SK-N-SH treated with all-trans-retinoic acid at 6 μM for 48 hours (cell line): Measurements from ENCODE around the gene SLC47A2.

Experiments used
- ATAC-seq: fragments of 200-7000 bp; cut with Tn5 transposase; 3 replicates; pipeline ENCODE4 v1.9.1; 2020; ENCODE audit warnings: mild to moderate bottlenecking, moderate library complexity
- ARNTL ChIP-seq: fragments of 450-650 bp; formaldehyde crosslinking; IDR thresholded peaks from 2 replicates; pipeline ENCODE4 v1.5.0; 2020; ENCODE audit warnings: low read depth, mild to moderate bottlenecking, moderate library complexity, borderline replicate concordance
- BACH2 ChIP-seq: fragments of 250-450 bp; sonication (Bioruptor Pico); IDR thresholded peaks from 2 replicates; pipeline ENCODE4 v1.9.0; 2021; ENCODE audit warnings: mild to moderate bottlenecking, borderline replicate concordance
- CREB5 ChIP-seq: fragments of 250-450 bp; sonication (Bioruptor Pico); IDR thresholded peaks from 2 replicates; pipeline ENCODE4 v1.5.1; 2020; ENCODE audit warnings: low read depth, mild to moderate bottlenecking, moderate library complexity
- CSDC2 ChIP-seq: fragments of 250-450 bp; sonication (Bioruptor Pico); IDR thresholded peaks from 2 replicates; pipeline ENCODE4 v1.5.0; 2020; ENCODE audit warnings: mild to moderate bottlenecking, moderate library complexity
- ESRRG ChIP-seq: fragments of 250-450 bp; sonication (Bioruptor Pico); IDR thresholded peaks from 2 replicates; pipeline ENCODE4 v1.6.1; 2021; ENCODE audit warnings: mild to moderate bottlenecking
- GLIS3 ChIP-seq: fragments of 250-450 bp; sonication (Bioruptor Pico); IDR thresholded peaks from 2 replicates; pipeline ENCODE4 v1.5.0; 2020; ENCODE audit warnings: mild to moderate bottlenecking, moderate library complexity
- ISL1 ChIP-seq: fragments of 250-450 bp; sonication (Bioruptor Pico); IDR thresholded peaks from 2 replicates; pipeline ENCODE4 v2.1.2; 2022; ENCODE audit warnings: mild to moderate bottlenecking, moderate library complexity
- OSR1 ChIP-seq: fragments of 250-450 bp; sonication (Bioruptor Pico); IDR thresholded peaks from 2 replicates; pipeline ENCODE4 v1.8.0; 2022; ENCODE audit warnings: moderate library complexity, mild to moderate bottlenecking, inconsistent platforms
- PATZ1 ChIP-seq: fragments of 250-450 bp; sonication (Bioruptor Pico); IDR thresholded peaks from 2 replicates; pipeline ENCODE4 v1.8.0; 2020; ENCODE audit warnings: mild to moderate bottlenecking, moderate library complexity, borderline replicate concordance
- POU6F1 ChIP-seq: fragments of 250-450 bp; sonication (Bioruptor Pico); IDR thresholded peaks from 2 replicates; pipeline ENCODE4 v1.8.0; 2021; ENCODE audit warnings: low read depth, mild to moderate bottlenecking, moderate library complexity, borderline replicate concordance
- PPARA ChIP-seq: fragments of 250-450 bp; sonication (Bioruptor Pico); IDR thresholded peaks from 2 replicates; pipeline ENCODE4 v1.5.0; 2020; ENCODE audit warnings: mild to moderate bottlenecking, borderline replicate concordance
- RARB ChIP-seq: fragments of 250-450 bp; sonication (Bioruptor Pico); IDR thresholded peaks from 2 replicates; pipeline ENCODE4 v1.8.0; 2021; ENCODE audit warnings: mild to moderate bottlenecking, moderate library complexity
- SNAI2 ChIP-seq: fragments of 250-450 bp; sonication (Bioruptor Pico); IDR thresholded peaks from 2 replicates; pipeline ENCODE4 v1.5.0; 2020; ENCODE audit warnings: mild to moderate bottlenecking, moderate library complexity
- TSHZ2 ChIP-seq: fragments of 250-450 bp; sonication (Bioruptor Pico); IDR thresholded peaks from 2 replicates; pipeline ENCODE4 v1.5.0; 2020; ENCODE audit warnings: mild to moderate bottlenecking, moderate library complexity
- ZFP3 ChIP-seq: fragments of 250-450 bp; sonication (Bioruptor Pico); IDR thresholded peaks from 2 replicates; pipeline ENCODE4 v1.5.0; 2020; ENCODE audit warnings: mild to moderate bottlenecking, moderate library complexity
- ZNF565 ChIP-seq: fragments of 450-650 bp; formaldehyde crosslinking; conservative IDR thresholded peaks from 2 replicates; pipeline ENCODE4 v1.5.0; 2020; ENCODE audit warnings: low read depth, mild to moderate bottlenecking, moderate library complexity
- ZNF70 ChIP-seq: fragments of 450-650 bp; formaldehyde crosslinking; IDR thresholded peaks from 2 replicates; pipeline ENCODE4 v1.5.0; 2020; ENCODE audit warnings: mild to moderate bottlenecking, moderate library complexity
- ZNF8 ChIP-seq: fragments of 450-650 bp; formaldehyde crosslinking; IDR thresholded peaks from 2 replicates; pipeline ENCODE4 v1.5.0; 2020; ENCODE audit warnings: mild to moderate bottlenecking, moderate library complexity

Gene SLC47A2

GRCh38 chr17:19650826-19651225 lies 65.6 kb downstream of the SLC47A2 start (continued):
- TF ChIP-seq POU6F1 (no peak), ARNTL (CRISPR knock-in tag) (no peak), OSR1 (CRISPR knock-in tag) (no peak), ISL1 (CRISPR knock-in tag) (no peak)

- TF ChIP-seq CREB5 (no peak), ESRRG (no peak), ZNF8 (CRISPR knock-in tag) (no peak), OSR1 (CRISPR knock-in tag) (no peak), ZNF70 (CRISPR knock-in tag) (no peak), POU6F1 (no peak), RARB (CRISPR knock-in tag) (no peak), ZNF565 (CRISPR knock-in tag) (no peak), BACH2 (CRISPR knock-in tag) (no peak), ISL1 (CRISPR knock-in tag) (no peak), SNAI2 (CRISPR knock-in tag) (no peak), PPARA (CRISPR knock-in tag) (no peak), TSHZ2 (CRISPR knock-in tag) (no peak), PATZ1 (CRISPR knock-in tag) (no peak), ZFP3 (CRISPR knock-in tag) (no peak), GLIS3 (CRISPR knock-in tag) (no peak)
Measured at GRCh38 chr17:19649274-19649541, 67.2 kb downstream of the SLC47A2 start.

GRCh38 chr17:19648475-19649273 lies 67.7 kb downstream of the SLC47A2 start, which contains the start of gene ALDH3A2:
Gene ALDH3A2, plus strand, starts transcription at chr17:19648751. Its CDS starts 221 bp downstream, at chr17:19648972.
- 0 out of 2 replicates have a peak, but pooled peaks have one; percentile 39 for TF ChIP-seq PATZ1 (CRISPR knock-in tag)
- no peak for TF ChIP-seq ESRRG
- TF ChIP-seq CSDC2 (CRISPR knock-in tag): 0 out of 2 replicates have a peak, but pooled peaks have one; percentile 15
- 0 out of 2 replicates have a peak, but pooled peaks have one; percentile 48 for TF ChIP-seq TSHZ2 (CRISPR knock-in tag)
- TF ChIP-seq SNAI2 (CRISPR knock-in tag): no peak
- TF ChIP-seq ZNF8 (CRISPR knock-in tag): no peak
- TF ChIP-seq GLIS3 (CRISPR knock-in tag): 0 out of 2 replicates have a peak, but pooled peaks have one; percentile 11
- 0 out of 2 replicates have a peak, but pooled peaks have one; percentile 62 for TF ChIP-seq ZFP3 (CRISPR knock-in tag)
- ATAC-seq: peak; percentile 96

More at GRCh38 chr17:19649274-19649541, 67.2 kb downstream of the SLC47A2 start:
- no peak for ATAC-seq
